ENCODE results near the gene AXDND1.

DNA sequence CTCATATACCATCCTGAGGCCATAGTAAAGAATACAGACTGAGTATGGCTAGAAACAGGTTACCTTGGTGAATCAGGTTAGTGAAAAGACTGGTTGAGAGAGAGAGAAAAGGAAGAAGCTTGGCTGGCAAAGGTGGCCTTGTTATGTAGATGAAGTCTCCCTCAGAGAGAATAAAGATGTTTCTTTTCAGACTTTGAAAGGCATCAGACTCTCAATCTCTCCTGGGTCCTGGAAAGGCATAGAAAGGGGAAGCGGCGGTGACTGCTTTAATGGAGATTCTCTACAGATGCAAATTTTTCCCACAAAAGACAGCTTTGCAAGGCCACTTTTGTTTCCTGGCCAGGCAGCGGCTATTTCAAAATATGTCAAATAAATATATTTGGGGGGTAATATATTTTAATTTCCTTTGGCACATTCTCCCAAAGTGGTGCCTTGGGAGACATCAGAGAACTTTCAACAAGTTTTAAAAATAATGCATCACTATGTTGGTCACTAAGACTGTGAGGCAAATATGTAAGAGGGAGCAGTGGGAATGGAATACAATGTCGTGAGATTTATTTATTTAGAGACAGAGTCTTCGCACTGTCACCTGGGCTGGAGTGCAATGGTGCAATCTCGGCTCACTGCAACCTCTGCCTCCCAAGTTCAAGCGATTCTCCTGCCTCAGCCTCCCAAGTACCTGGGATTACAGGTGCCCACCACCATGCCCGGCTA, 163.9 kb downstream of the AXDND1 start:
- TF ChIP-seq, protein P1, sequence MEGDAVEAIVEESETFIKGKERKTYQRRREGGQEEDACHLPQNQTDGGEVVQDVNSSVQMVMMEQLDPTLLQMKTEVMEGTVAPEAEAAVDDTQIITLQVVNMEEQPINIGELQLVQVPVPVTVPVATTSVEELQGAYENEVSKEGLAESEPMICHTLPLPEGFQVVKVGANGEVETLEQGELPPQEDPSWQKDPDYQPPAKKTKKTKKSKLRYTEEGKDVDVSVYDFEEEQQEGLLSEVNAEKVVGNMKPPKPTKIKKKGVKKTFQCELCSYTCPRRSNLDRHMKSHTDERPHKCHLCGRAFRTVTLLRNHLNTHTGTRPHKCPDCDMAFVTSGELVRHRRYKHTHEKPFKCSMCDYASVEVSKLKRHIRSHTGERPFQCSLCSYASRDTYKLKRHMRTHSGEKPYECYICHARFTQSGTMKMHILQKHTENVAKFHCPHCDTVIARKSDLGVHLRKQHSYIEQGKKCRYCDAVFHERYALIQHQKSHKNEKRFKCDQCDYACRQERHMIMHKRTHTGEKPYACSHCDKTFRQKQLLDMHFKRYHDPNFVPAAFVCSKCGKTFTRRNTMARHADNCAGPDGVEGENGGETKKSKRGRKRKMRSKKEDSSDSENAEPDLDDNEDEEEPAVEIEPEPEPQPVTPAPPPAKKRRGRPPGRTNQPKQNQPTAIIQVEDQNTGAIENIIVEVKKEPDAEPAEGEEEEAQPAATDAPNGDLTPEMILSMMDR (IDR thresholded peaks at IDR 0.05) = no peak
- TF ChIP-seq POLR2A (IDR thresholded peaks at IDR 0.05) = no peak
